Mesodermal cell (in vitro differentiated cells): ENCODE results near the gene COQ7.

Experiments used
- H3K27ac ChIP-seq: 2 replicates; pipeline ENCODE4 v1.7.0; 2013; ENCODE audit warnings: mild to moderate bottlenecking, low read depth, low read length, moderate library complexity; ENCODE audit not compliant: severe bottlenecking
- H3K36me3 ChIP-seq: 2 replicates; pipeline ENCODE4 v1.7.1; 2013; ENCODE audit warnings: mild to moderate bottlenecking, low read length, moderate library complexity; ENCODE audit not compliant: control insufficient read depth, insufficient read depth
- H3K4me1 ChIP-seq: one replicate; pipeline ENCODE4 v1.7.1; 2013; ENCODE audit warnings: mild to moderate bottlenecking, low read length; ENCODE audit not compliant: insufficient read depth, control insufficient read depth, poor library complexity, severe bottlenecking
- H3K4me3 ChIP-seq: 2 replicates; pipeline ENCODE4 v1.7.0; 2013; ENCODE audit warnings: low read length, control low read depth, mild to moderate bottlenecking; ENCODE audit not compliant: insufficient read depth, poor library complexity, severe bottlenecking; ENCODE audit errors: extremely low read depth
- H3K9me3 ChIP-seq: 2 replicates; pipeline ENCODE4 v1.7.1; 2013; ENCODE audit warnings: mild to moderate bottlenecking, low read length, moderate library complexity; ENCODE audit not compliant: control insufficient read depth
- WGBS, 2 experiments: methylation state at CpG; one replicate each; pipeline ENCODE4 v1.1.5; 2013; ENCODE audit warnings: missing lambda C conversion rate in 2 of 2; ENCODE audit not compliant: insufficient coverage in 2 of 2; 5-methylcytosine and 5-hydroxymethylcytosine counted together

COQ7 gene

GRCh38 chr16:19113577-19114358, 46.4 kb downstream of the COQ7 start, which contains the start of gene ITPRIPL2:
Gene ITPRIPL2, plus strand, starts transcription at chr16:19113964. Its CDS starts 498 bp downstream, at chr16:19114462.
- peak within 1 kb of the TSS; percentile 62 for H3K27ac ChIP-seq
- WGBS, 2 experiments = 3 to 7% methylated on average over 27 to 51 of the region's 74 CpGs

GRCh38 chr16:19114359-19115147, 47.1 kb downstream of the COQ7 start:
- 49% methylated on average over 76 to 77 of the region's 80 CpGs for WGBS, 2 experiments
- H3K36me3 ChIP-seq = peaks cover 31% of the 10 kb centered on the region
- no peaks in the 10 kb centered on the region for H3K9me3 ChIP-seq
- H3K27ac ChIP-seq = peak overlapping the region; percentile 29
- peaks cover 51% of the 10 kb centered on the region for H3K4me1 ChIP-seq
- H3K4me3 ChIP-seq = peak overlapping the region; percentile 58

More at GRCh38 chr16:19113577-19114358, 46.4 kb downstream of the COQ7 start, which contains the start of gene ITPRIPL2:
- Histone ChIP-seq H3K4me3 (peak within 1 kb of the TSS; percentile 58), H3K9me3 (no peaks in the 10 kb centered on the region), H3K4me1 (peaks cover 44% of the 10 kb centered on the region), H3K36me3 (peaks cover 31% of the 10 kb centered on the region)

- no peaks in the 10 kb centered on the region for H3K9me3 ChIP-seq
- H3K27ac ChIP-seq = no peak overlapping the region
- peaks cover 53% of the 10 kb centered on the region for H3K4me1 ChIP-seq
- H3K4me3 ChIP-seq = peak overlapping the region; percentile 58
- peaks cover 36% of the 10 kb centered on the region for H3K36me3 ChIP-seq
- 95 to 97% methylated on average over 37 to 48 of the region's 50 CpGs for WGBS, 2 experiments
These were observed 48.0 kb downstream of the COQ7 start for GRCh38 chr16:19115148-19116021.

GRCh38 chr16:19116711-19117449, 49.5 kb downstream of the COQ7 start:
- peaks cover 42% of the 10 kb centered on the region for H3K36me3 ChIP-seq
- H3K9me3 ChIP-seq = no peaks in the 10 kb centered on the region
- WGBS, 2 experiments = 52% methylated on average over 2 of the region's 6 CpGs; no CpG with 5 or more reads in 1 of the 2 experiments
- H3K4me1 ChIP-seq = peaks cover 61% of the 10 kb centered on the region
- peak overlapping the region; percentile 60 for H3K27ac ChIP-seq
- H3K4me3 ChIP-seq = peak overlapping the region; percentile 58

- Histone ChIP-seq H3K4me1 (peaks cover 49% of the 10 kb centered on the region), H3K27ac (peak overlapping the region; percentile 86), H3K36me3 (peaks cover 46% of the 10 kb centered on the region), H3K9me3 (no peaks in the 10 kb centered on the region), H3K4me3 (no peak overlapping the region)
- 77 to 82% methylated on average over 5 to 6 of the region's 6 CpGs for WGBS, 2 experiments
These were observed 51.6 kb downstream of the COQ7 start for GRCh38 chr16:19118938-19119431.

- H3K9me3 ChIP-seq = no peaks in the 10 kb centered on the region
- 100% methylated on average over 2 of the region's 5 CpGs; no CpG with 5 or more reads in 1 of the 2 experiments for WGBS, 2 experiments
- peaks cover 49% of the 10 kb centered on the region for H3K4me1 ChIP-seq
- H3K4me3 ChIP-seq = no peak overlapping the region
- H3K36me3 ChIP-seq = peaks cover 45% of the 10 kb centered on the region
- peak overlapping the region; percentile 86 for H3K27ac ChIP-seq
These were observed 52.1 kb downstream of the COQ7 start for GRCh38 chr16:19119564-19119963.

- Histone ChIP-seq H3K27ac (no peak overlapping the region), H3K4me1 (peaks cover 32% of the 10 kb centered on the region), H3K9me3 (peaks cover 4% of the 10 kb centered on the region), H3K4me3 (no peak overlapping the region), H3K36me3 (peaks cover 26% of the 10 kb centered on the region)
- WGBS, 2 experiments = 96 to 98% methylated on average over 3 to 4 of the region's 6 CpGs
These were observed 56.2 kb downstream of the COQ7 start for GRCh38 chr16:19123535-19124178.

GRCh38 chr16:19126300-19126699, 58.9 kb downstream of the COQ7 start:
- Histone ChIP-seq H3K27ac (no peak overlapping the region), H3K36me3 (peaks cover 19% of the 10 kb centered on the region), H3K9me3 (peaks cover 4% of the 10 kb centered on the region), H3K4me3 (no peak overlapping the region), H3K4me1 (peaks cover 44% of the 10 kb centered on the region)

- H3K36me3 ChIP-seq = peaks cover 15% of the 10 kb centered on the region
- 80 to 100% methylated on average over 1 to 3 of the region's 3 CpGs for WGBS, 2 experiments
- H3K9me3 ChIP-seq = peaks cover 4% of the 10 kb centered on the region
- H3K4me3 ChIP-seq = no peak overlapping the region
- H3K4me1 ChIP-seq = peaks cover 46% of the 10 kb centered on the region
- no peak overlapping the region for H3K27ac ChIP-seq
These were observed 59.8 kb downstream of the COQ7 start for GRCh38 chr16:19127205-19127604.
